DMS 273 (cell line): ENCODE data around the gene BANP.
"Not testable (repeated sequence)": the region's sequence is repeated elsewhere in the genome, so short reads cannot be mapped to it uniquely, and the experiment has no call there.

Experiments used
- DNase-seq: peaks from one replicate; lab custom pipeline; 2025; ENCODE audit not compliant: unreplicated experiment; lab: John Stamatoyannopoulos, UW

Gene BANP, protein sequence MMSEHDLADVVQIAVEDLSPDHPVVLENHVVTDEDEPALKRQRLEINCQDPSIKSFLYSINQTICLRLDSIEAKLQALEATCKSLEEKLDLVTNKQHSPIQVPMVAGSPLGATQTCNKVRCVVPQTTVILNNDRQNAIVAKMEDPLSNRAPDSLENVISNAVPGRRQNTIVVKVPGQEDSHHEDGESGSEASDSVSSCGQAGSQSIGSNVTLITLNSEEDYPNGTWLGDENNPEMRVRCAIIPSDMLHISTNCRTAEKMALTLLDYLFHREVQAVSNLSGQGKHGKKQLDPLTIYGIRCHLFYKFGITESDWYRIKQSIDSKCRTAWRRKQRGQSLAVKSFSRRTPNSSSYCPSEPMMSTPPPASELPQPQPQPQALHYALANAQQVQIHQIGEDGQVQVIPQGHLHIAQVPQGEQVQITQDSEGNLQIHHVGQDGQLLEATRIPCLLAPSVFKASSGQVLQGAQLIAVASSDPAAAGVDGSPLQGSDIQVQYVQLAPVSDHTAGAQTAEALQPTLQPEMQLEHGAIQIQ

DNA sequence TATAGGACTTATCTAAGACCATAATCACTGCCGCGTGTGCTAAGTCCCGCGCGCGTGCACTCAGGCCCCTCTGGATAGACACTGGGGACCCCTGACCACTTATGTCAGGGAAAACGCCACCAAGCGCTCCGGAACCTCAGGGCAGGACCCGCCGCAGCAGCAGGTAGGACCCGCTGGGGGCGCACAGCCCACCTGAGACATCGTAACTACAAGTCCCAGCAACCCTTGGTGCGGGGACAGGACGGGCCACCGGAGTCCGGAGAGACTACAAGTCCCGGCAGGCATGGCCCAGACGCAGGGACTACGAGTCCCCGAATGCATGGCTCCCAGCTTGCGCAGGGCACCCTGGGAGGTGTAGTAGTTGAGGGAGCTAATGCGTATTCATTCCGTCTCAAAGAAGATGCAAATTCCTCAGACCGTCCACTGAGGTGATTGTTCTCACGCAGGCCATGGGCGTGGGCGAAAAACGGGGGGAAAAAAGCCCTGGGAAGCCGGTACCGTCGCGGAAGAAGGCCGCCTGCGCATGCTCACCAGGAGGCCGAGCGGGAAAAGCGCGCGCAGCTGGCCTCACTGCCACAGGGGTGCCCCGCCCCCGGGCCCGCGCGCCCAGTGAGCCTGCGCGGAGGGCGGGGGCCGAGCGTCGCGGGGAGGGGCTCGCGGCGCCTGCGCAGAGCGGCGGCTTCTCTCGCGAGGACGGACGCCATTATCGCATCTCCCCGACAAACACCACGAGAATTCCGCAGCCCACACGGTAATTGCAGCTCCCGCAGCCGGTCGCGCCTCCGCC, at the start of gene BANP:
TSS of gene BANP (plus strand) at position 670 of the 787 bp plus-strand sequence. CDS start 23,682 bp downstream, outside the sequence.
- DNase-seq: peak; percentile 99

DNA sequence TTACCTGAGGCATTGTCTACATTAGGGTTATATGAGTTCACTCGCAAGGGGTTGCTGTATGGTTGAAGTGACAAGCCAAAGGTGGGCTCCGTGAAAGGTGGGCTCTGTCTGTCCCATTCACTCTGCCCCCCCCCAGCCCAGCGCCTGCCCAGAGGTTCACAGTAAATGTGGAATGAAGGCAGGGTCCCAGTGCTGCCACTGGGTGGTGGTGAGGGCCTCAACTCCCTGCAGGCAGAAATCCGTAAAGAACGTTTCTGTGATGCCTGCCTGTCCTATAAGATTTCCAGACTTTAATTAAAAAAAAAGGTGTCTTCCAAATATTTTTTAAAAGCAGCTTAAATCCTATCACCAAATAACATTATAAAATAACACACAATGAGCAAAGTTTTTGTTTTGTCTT, 46.3 kb upstream of the BANP start:
- not testable (repeated sequence) for DNase-seq

DNA sequence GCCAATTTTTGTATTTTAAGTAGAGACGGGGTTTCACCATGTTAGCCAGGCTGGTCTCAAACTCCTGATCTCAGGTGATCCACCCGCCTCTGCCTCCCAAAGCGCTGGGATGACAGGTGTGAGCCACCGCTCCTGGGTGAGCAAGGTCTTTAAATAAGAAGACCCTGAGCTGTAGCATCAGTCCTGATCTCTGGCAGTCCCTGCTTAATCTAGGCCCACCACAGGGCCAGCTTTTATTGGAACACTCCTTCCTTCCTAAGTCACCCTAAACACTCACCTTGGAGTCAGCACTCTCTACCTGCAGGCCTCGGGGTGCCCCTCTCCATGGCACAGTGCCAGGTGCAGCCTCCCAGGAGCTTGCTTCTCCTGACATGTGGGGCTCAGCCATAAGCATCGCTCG, 45.7 kb upstream of the BANP start:
- not testable (repeated sequence) for DNase-seq

GRCh38 chr16:87908101-87908500, 43.1 kb upstream of the BANP start:
- not testable (repeated sequence) for DNase-seq

- DNase-seq: peak; percentile 88
These were observed 41.9 kb upstream of the BANP start for GRCh38 chr16:87909203-87909935.

- peak; percentile 89 for DNase-seq
These were observed 40.0 kb upstream of the BANP start for GRCh38 chr16:87911106-87911763.

DNA sequence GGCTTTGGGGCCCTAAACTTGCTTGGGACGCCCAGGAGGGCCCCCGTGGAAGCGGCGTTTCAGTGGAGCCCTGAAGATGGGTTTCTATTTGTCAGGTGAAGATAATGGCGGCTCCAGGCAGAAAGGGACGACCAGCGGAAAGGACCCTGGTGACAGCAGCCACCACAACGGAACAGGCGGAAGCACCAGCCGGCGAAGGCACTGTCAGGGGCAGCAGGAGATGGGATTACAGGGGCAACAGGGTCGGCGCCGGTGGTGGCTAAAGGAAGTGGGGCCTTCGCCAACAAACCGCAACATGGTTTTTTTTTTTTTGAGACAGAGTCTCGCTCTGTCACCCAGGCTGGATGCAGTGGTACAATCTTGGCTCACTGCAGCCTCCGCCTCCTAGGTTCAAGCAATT, 38.5 kb upstream of the BANP start:
- not testable (repeated sequence) for DNase-seq

DNA sequence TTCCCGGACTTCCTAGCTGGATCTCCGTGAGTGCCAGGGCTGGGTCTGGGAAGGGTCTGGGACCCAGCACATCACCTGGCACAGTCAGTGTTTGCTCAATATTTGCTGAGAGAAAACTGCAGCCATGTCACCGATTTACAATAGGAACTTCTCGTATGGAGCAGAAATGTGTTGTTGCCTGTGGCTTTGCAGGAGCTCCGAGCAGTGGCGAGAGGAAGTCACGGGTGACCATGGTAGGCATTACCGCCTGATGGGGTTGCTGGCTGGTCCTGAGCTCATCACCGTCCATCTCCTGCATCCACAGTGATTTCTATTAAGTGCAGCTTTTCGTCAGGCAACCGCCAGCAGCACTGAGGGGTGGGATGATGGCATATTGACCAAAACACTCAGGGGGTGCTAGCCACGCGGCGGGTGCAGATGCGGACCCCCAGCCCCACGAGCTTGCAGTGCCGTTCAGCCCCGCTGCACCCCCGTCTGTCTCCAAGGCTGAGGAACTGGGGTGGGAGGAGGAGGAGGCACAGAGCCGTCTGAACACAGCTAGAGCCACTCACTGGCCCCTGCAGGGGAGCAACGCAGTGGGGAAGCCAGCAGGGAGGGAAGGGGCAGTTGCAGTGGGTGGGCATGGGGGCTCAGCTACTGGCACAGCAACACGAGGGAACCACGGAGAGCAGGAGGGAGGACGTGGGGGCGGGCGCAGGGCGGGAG, 37.1 kb upstream of the BANP start:
- DNase-seq: not testable (repeated sequence)

DNA sequence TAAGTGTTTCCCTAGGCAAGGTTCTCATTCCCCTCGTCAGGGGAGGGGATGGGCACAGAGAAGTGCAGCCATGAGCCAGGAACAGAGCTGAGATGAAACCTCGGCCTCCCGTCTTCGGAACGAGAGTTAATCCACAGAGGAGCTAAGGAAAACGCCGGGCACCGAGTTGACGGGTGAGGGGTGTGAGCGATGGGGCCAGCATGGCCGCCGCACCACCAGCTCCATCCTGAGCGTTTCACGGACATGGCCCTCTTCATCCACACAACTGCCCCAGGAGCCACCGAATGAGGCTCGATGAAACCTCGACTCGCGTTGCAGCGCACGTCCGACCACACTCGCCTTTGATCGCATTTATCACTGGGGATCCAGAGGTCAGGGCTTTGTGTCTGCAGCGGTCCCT, 36.4 kb upstream of the BANP start:
- DNase-seq: no peak

GRCh38 chr16:87917503-87917902, 33.7 kb upstream of the BANP start:
- DNase-seq: no peak

DNA sequence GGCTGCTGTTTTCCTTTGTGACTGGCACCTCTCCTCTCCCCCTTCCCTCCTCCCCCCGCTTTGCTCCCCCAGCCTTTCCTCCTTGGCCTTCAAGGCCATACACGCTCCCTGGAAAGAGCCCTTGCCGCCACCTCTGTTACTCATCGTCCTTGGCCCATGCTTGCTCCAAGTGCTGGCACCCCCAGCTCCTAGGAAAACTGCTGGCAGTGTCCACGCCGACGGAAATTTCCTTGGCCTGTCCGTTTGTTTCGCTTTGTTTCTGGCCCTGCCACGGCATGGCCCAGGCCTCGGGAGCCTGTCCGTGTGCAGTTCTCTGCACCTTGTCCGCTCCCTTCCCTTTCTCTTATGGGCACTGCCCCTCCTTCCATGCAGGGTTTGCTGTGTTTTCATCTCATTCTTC, 32.9 kb upstream of the BANP start:
- DNase-seq: no peak

GRCh38 chr16:87918866-87919680, 32.2 kb upstream of the BANP start:
- DNase-seq: no peak

DNA sequence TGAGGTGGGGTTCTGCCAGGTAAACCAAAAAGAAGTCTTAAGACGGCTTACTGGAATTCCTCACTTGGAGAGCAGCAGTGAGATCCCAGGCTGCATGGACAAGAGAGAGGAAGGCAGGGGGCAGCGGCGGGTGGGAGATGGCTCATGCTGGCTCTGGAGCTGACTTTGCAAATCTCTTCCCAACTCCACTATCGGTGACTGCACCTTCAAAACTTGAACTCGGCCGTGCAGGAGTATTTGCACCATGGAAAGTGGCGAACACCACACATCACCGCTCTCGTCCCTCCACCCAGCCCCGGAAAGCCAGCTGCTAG, 31.6 kb upstream of the BANP start:
- DNase-seq: no peak

DNA sequence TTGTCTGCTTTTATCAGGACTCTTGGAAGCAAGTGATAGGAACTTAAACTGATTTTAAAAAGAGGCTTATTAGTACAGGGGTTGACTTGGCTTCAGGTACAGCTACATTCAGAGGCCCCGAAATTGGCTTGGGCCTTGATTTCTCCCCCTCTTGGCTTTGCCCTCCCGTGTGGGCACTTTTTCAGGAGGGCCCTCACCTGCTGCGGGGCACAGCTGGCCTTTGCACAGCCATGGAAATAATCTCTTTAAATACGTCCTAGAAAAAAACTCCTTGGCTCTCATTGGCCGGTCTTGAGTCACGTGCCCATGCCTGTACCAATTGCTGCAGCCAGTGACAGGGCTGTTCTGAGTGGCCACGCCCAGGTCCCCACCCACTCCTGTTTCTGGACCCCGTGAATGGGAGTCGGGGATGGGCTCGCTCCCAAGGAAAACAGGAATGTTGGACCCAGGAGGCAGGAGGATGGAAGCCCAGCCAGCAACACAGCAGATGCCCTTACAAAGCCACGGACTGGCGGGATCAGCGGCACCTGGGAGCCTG, 29.9 kb upstream of the BANP start:
- peak; percentile 60 for DNase-seq

GRCh38 chr16:87922250-87922871, 28.9 kb upstream of the BANP start:
- no peak for DNase-seq

DNA sequence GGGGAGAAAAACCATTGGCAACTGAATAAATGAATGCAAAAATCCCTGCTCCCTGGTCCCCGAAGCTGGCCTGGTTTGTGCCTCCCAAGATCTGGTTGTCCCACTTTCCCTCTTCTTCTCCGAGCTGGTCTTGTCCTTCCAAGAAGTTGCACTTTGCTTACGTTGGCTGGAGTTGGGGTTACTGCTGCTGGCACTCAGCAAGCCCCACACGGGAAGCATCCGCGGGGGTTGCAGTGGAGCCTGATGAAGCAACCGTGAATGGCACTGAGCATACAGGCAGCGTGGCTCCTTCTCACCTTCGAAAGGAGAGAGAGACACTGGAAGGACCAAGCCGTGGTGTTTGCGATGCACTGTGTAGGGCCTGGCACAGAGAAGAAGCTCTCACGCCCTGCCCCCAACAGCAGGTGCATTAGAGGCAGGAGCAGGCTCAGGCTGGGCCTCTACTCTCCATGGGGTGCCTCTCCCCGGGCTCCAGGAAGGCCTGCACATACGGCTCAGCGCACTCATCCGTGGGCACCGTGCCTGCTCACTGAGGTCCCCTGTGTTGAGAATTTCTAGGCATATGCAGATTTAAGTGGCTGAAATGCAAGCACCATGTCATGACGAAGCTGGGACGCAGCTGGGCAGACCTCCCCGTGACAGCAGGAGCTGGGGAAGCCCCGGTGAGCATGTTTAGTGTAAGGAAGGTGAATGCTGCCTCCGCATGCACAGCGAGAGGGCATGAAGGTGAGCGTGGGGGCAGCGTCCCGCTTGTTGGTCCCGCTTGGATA, 27.0 kb upstream of the BANP start:
- peak; percentile 94 for DNase-seq

- DNase-seq: peak; percentile 96
These were observed 26.2 kb upstream of the BANP start for GRCh38 chr16:87924811-87925670.
